CD4-positive, alpha-beta T cell (primary cell): Measurements from ENCODE around the gene STX4. TPM values are rescaled to one million over a fixed set of nuclear protein-coding genes. Genes with fewer than 3 reads are reported as not detected.

Source experiments
- ATAC-seq: fragments of 200-7000 bp; cut with Tn5 transposase; one replicate; pipeline ENCODE4 v1.10.0; 2022; ENCODE audit warnings: mild to moderate bottlenecking; ENCODE audit not compliant: poor library complexity
- CTCF ChIA-PET: fragments of 350-600 bp; sonication (Branson Sonifier 250); formaldehyde crosslinking; loops from one replicate; lab custom pipeline; 2021; ENCODE audit warnings: antibody characterized with exemption, inconsistent platforms; lab: Charles Lee
- POLR2A ChIA-PET: fragments of 350-600 bp; sonication (Branson Sonifier 250); formaldehyde crosslinking; loops from one replicate; lab custom pipeline; 2021; ENCODE audit warnings: antibody characterized with exemption, inconsistent platforms; lab: Charles Lee
- DNase-seq, 14 experiments: peaks; one replicate each; pipeline ENCODE4 v3.0.0-alpha.2; 2013 to 2020; ENCODE audit warnings: mixed read lengths in 2 of 14
- H3K27ac ChIP-seq, 2 donors: one replicate each; pipeline versions ENCODE4 v1.5.1 to v1.7.0; 2013; ENCODE audit warnings: low read length in 2 of 2, low read depth in 1 of 2, mild to moderate bottlenecking in 1 of 2
- H3K27me3 ChIP-seq, 2 experiments: 1 replicate in 1 of 2; 2 replicates in 1 of 2; pipeline versions ENCODE4 v1.6.1 to v1.7.0; 2013; ENCODE audit warnings: low read length in 2 of 2, control low read depth in 1 of 2, mild to moderate bottlenecking in 1 of 2, moderate library complexity in 1 of 2; ENCODE audit not compliant: insufficient read depth in 2 of 2, control insufficient read depth in 1 of 2
- H3K36me3 ChIP-seq: one replicate; pipeline ENCODE4 v1.6.1; 2013; ENCODE audit warnings: low read length, control low read depth; ENCODE audit not compliant: insufficient read depth
- H3K4me1 ChIP-seq: one replicate; pipeline ENCODE4 v1.6.1; 2013; ENCODE audit warnings: low read length, control low read depth; ENCODE audit not compliant: insufficient read depth
- H3K4me3 ChIP-seq: one replicate; pipeline ENCODE4 v1.5.1; 2013; ENCODE audit warnings: mild to moderate bottlenecking, low read length, moderate library complexity
- H3K9me3 ChIP-seq, 2 experiments: 1 replicate in 1 of 2; 2 replicates in 1 of 2; pipeline versions ENCODE4 v1.6.1 to v1.7.0; 2013; ENCODE audit warnings: low read length in 2 of 2, mild to moderate bottlenecking in 2 of 2, control low read depth in 1 of 2, moderate library complexity in 1 of 2; ENCODE audit not compliant: control insufficient read depth in 1 of 2, insufficient read depth in 1 of 2
- H3K27ac Mint-ChIP-seq: one replicate; pipeline ENCODE4 v1.8.0; 2020; ENCODE audit warnings: mixed read lengths
- H3K27me3 Mint-ChIP-seq: one replicate; pipeline ENCODE4 v1.8.0; 2021; ENCODE audit warnings: mixed read lengths
- H3K36me3 Mint-ChIP-seq: one replicate; pipeline ENCODE4 v1.8.0; 2021; ENCODE audit warnings: low read depth, mixed read lengths
- H3K4me1 Mint-ChIP-seq: one replicate; pipeline ENCODE4 v1.8.0; 2021; ENCODE audit warnings: low read depth, mixed read lengths
- H3K4me3 Mint-ChIP-seq: one replicate; pipeline ENCODE4 v1.8.0; 2020; ENCODE audit warnings: mild to moderate bottlenecking, mixed read lengths
- H3K9me3 Mint-ChIP-seq: one replicate; pipeline ENCODE4 v1.8.0; 2020; ENCODE audit warnings: mixed read lengths
- intact Hi-C, 2 experiments: fragments of 100-400 bp; cut with DNase I in 1 of 2; cut with micrococcal nuclease in 1 of 2; formaldehyde crosslinking; loops; one replicate each; pipeline versions ENCODE4 v1.15.1 to v1.9.0; 2023 to 2025; cut with DNase I, micrococcal nuclease
- total RNA-seq, 174 experiments: library from RNA in 2 of 174; stranded (reverse) in 2 of 174; gene quantifications; one replicate each; pipeline ENCODE4 v1.2.3 and lab custom pipeline; 2021 to 2026
- TF ChIP-seq, protein P1 (sequence below): fragments of 200-600 bp; IDR thresholded peaks from one replicate; pipeline ENCODE4 v1.8.0; 2022; ENCODE audit warnings: antibody characterized with exemption, mild to moderate bottlenecking

Gene STX4
- total RNA-seq, 2 experiments from 2014 or later, result 54.1 to 55.2 TPM

DNA sequence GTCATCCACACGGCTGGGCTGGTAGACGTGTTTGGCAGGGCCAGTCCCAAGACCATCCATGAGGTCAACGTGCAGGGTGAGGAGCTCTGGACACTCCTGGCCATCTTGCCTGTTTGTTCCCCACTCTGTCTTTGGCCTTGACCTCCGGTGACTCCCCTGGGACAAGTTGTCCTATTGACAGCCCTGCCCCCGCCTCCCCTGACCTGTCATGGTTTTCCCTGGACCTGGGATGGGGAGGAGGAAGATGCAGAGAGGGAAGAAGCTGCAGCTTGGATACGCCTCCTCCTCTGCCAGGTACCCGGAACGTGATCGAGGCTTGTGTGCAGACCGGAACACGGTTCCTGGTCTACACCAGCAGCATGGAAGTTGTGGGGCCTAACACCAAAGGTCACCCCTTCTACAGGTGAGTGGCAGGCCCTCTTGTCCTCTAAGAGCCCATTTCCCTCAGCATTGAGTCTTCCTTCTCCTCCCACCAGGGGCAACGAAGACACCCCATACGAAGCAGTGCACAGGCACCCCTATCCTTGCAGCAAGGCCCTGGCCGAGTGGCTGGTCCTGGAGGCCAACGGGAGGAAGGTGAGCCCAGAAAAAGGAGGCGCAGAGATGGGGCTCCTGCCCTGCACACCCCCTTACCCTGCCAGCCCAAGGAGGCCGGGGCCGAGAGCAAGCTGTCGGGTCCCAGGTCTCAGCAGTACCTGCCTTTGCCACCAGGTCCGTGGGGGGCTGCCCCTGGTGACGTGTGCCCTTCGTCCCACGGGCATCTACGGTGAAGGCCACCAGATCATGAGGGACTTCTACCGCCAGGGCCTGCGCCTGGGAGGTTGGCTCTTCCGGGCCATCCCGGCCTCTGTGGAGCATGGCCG lies 47.0 kb upstream of the STX4 start:
- Histone ChIP-seq H3K9me3 (no peaks in the 10 kb centered on the region), H3K4me1 (peaks cover 13% of the 10 kb centered on the region), H3K27me3 (no peaks in the 10 kb centered on the region), H3K4me3 (no peak overlapping the region), H3K27ac (no peak overlapping the region), H3K36me3 (peaks cover 25% of the 10 kb centered on the region)
- Mint-ChIP-seq H3K9me3 (no peaks in the 10 kb centered on the region), H3K27me3 (no peaks in the 10 kb centered on the region), H3K4me1 (no peaks in the 10 kb centered on the region), H3K27ac (no peak overlapping the region), H3K36me3 (peaks cover 24% of the 10 kb centered on the region), H3K4me3 (no peak overlapping the region)
- TF ChIP-seq, protein P1, sequence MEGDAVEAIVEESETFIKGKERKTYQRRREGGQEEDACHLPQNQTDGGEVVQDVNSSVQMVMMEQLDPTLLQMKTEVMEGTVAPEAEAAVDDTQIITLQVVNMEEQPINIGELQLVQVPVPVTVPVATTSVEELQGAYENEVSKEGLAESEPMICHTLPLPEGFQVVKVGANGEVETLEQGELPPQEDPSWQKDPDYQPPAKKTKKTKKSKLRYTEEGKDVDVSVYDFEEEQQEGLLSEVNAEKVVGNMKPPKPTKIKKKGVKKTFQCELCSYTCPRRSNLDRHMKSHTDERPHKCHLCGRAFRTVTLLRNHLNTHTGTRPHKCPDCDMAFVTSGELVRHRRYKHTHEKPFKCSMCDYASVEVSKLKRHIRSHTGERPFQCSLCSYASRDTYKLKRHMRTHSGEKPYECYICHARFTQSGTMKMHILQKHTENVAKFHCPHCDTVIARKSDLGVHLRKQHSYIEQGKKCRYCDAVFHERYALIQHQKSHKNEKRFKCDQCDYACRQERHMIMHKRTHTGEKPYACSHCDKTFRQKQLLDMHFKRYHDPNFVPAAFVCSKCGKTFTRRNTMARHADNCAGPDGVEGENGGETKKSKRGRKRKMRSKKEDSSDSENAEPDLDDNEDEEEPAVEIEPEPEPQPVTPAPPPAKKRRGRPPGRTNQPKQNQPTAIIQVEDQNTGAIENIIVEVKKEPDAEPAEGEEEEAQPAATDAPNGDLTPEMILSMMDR, result no peak
- POLR2A ChIA-PET, result interaction anchor here (0.9 to 2.2 kb wide), 2 partner anchors 131 to 887 kb away, joined by 3 to 8 read pairs; partner anchors contain the start of genes KAT8 and ZNF267
- DNase-seq (no peak), ATAC-seq (no peak)
- CTCF ChIA-PET, result interaction anchor here (0.8 to 3.9 kb wide), 4 partner anchors 11 to 156 kb away, joined by 3 to 26 read pairs (median 6); no protein-coding TSS in a partner anchor
- intact Hi-C loops, result loop anchor here (5.0 to 10.0 kb wide), 4 partner anchors 308 to 708 kb away; no protein-coding TSS in a partner anchor

GRCh38 chr16:30987581-30988190 lies 45.7 kb upstream of the STX4 start:
- H3K27me3 Mint-ChIP-seq, result no peaks in the 10 kb centered on the region
- CTCF ChIA-PET, result no interaction called here
- intact Hi-C loops, result loop anchor here (5.0 to 10.0 kb wide), 4 partner anchors 307 to 707 kb away; no protein-coding TSS in a partner anchor

GRCh38 chr16:30989469-30990047 lies 43.8 kb upstream of the STX4 start:
- Mint-ChIP-seq H3K4me1 (no peaks in the 10 kb centered on the region), H3K36me3 (no peaks in the 10 kb centered on the region), H3K27ac (no peak overlapping the region), H3K27me3 (no peaks in the 10 kb centered on the region), H3K9me3 (no peaks in the 10 kb centered on the region), H3K4me3 (no peak overlapping the region)
- Histone ChIP-seq H3K4me1 (peaks cover 9% of the 10 kb centered on the region), H3K27ac (no peak overlapping the region), H3K9me3 (no peaks in the 10 kb centered on the region), H3K4me3 (no peak overlapping the region), H3K36me3 (peaks cover 4% of the 10 kb centered on the region), H3K27me3 (no peaks in the 10 kb centered on the region)
- ChIA-PET POLR2A (no interaction called here), CTCF (no interaction called here)
- ATAC-seq (no peak), DNase-seq (no peak)
- intact Hi-C loops, result loop anchor here (5.0 to 10.0 kb wide), 4 partner anchors 305 to 705 kb away; no protein-coding TSS in a partner anchor
- TF ChIP-seq, protein P1, result no peak

More at GRCh38 chr16:30987581-30988190, 45.7 kb upstream of the STX4 start:
- POLR2A ChIA-PET, result no interaction called here
- Mint-ChIP-seq H3K4me3 (no peak overlapping the region), H3K27ac (no peak overlapping the region), H3K4me1 (no peaks in the 10 kb centered on the region), H3K36me3 (peaks cover 14% of the 10 kb centered on the region), H3K9me3 (no peaks in the 10 kb centered on the region)
- no peak overlapping the region for H3K27ac ChIP-seq
- H3K36me3 ChIP-seq, result peaks cover 21% of the 10 kb centered on the region
- peaks cover 13% of the 10 kb centered on the region for H3K4me1 ChIP-seq
- DNase-seq, result no peak
- no peak for ATAC-seq
- TF ChIP-seq, protein P1, result no peak
- H3K9me3 ChIP-seq, result no peaks in the 10 kb centered on the region
- H3K4me3 ChIP-seq, result no peak overlapping the region
- no peaks in the 10 kb centered on the region for H3K27me3 ChIP-seq
